ENCODE measurements around the gene HERC2.

- TF ChIP-seq CTCF (IDR thresholded peaks at IDR 0.05; ENCODE audit: borderline replicate concordance, extremely low read depth, low read length, poor library complexity, severe bottlenecking) (no peak), EZH2 (IDR thresholded peaks at IDR 0.05; ENCODE audit: borderline replicate concordance, low read depth, low read length, severe bottlenecking) (no peak)
These were observed 230.7 kb downstream of the HERC2 start for GRCh38 chr15:28091313-28091712.

Data from DND-41 (cell line).